Osteocyte (in vitro differentiated cells): ENCODE results near the gene SPATA1. TPM values are rescaled to one million over a fixed set of nuclear protein-coding genes. Genes with fewer than 3 reads are reported as not detected.

Experiments
- DNase-seq: peaks from one replicate; pipeline ENCODE4 v3.0.0; 2021; ENCODE audit warnings: mixed read lengths; ENCODE audit not compliant: unreplicated experiment; ENCODE audit errors: extremely low spot score
- H3K27ac Mint-ChIP-seq: one replicate; pipeline ENCODE4 v1.8.0; 2021; ENCODE audit warnings: mild to moderate bottlenecking, mixed read lengths; ENCODE audit not compliant: unreplicated experiment
- H3K27me3 Mint-ChIP-seq: one replicate; pipeline ENCODE4 v1.8.0; 2021; ENCODE audit warnings: mixed read lengths; ENCODE audit not compliant: unreplicated experiment
- H3K36me3 Mint-ChIP-seq: one replicate; pipeline ENCODE4 v1.8.0; 2021; ENCODE audit warnings: mixed read lengths; ENCODE audit not compliant: unreplicated experiment
- H3K4me1 Mint-ChIP-seq: one replicate; pipeline ENCODE4 v1.8.0; 2021; ENCODE audit warnings: mixed read lengths; ENCODE audit not compliant: unreplicated experiment
- H3K4me3 Mint-ChIP-seq: one replicate; pipeline ENCODE4 v1.8.0; 2021; ENCODE audit warnings: mild to moderate bottlenecking, moderate library complexity, mixed read lengths; ENCODE audit not compliant: unreplicated experiment
- H3K9me3 Mint-ChIP-seq: one replicate; pipeline ENCODE4 v1.8.0; 2021; ENCODE audit warnings: mixed read lengths; ENCODE audit not compliant: unreplicated experiment
- CTCF ChIP-seq: fragments of 200-600 bp; sonication (generic); IDR thresholded peaks from 2 replicates; pipeline ENCODE4 v1.5.0; 2021; ENCODE audit warnings: antibody characterized with exemption, mild to moderate bottlenecking, moderate library complexity
- total RNA-seq: library from RNA; stranded (reverse); gene quantifications from 2 replicates; pipeline ENCODE4 v1.2.1, GENCODE V29; 2021

Gene SPATA1
- total RNA-seq, 1 donor from 2014 or later: 1.7 TPM

- DNase-seq: peak; percentile 89
- H3K9me3 Mint-ChIP-seq: peaks cover 8% of the 10 kb centered on the region
- H3K4me1 Mint-ChIP-seq: peaks cover 19% of the 10 kb centered on the region
- peaks cover 34% of the 10 kb centered on the region for H3K27me3 Mint-ChIP-seq
- H3K27ac Mint-ChIP-seq: peak within 1 kb of the TSS; percentile 96
- H3K36me3 Mint-ChIP-seq: peaks cover 27% of the 10 kb centered on the region
- peak within 1 kb of the TSS; percentile 93 for H3K4me3 Mint-ChIP-seq
- TF ChIP-seq CTCF: no peak
Observed at GRCh38 chr1:84478876-84479868, 27.0 kb upstream of the SPATA1 start, which contains the start of gene RPF1. Gene RPF1, plus strand, starts transcription at chr1:84479266. Its CDS starts 16 bp downstream, at chr1:84479282.

GRCh38 chr1:84479998-84480397 lies 26.2 kb upstream of the SPATA1 start:
- Mint-ChIP-seq H3K27me3 (peaks cover 26% of the 10 kb centered on the region), H3K27ac (peak overlapping the region; percentile 42), H3K4me3 (peak overlapping the region; percentile 93), H3K9me3 (peaks cover 8% of the 10 kb centered on the region), H3K4me1 (peaks cover 19% of the 10 kb centered on the region), H3K36me3 (peaks cover 30% of the 10 kb centered on the region)
- no peak for TF ChIP-seq CTCF
- no peak for DNase-seq

GRCh38 chr1:84480650-84481049 lies 25.5 kb upstream of the SPATA1 start:
- peak overlapping the region; percentile 11 for H3K4me3 Mint-ChIP-seq
- TF ChIP-seq CTCF: no peak

GRCh38 chr1:84481317-84481716 lies 24.9 kb upstream of the SPATA1 start:
- no peak for TF ChIP-seq CTCF
- peaks cover 19% of the 10 kb centered on the region for H3K4me1 Mint-ChIP-seq
- peaks cover 15% of the 10 kb centered on the region for H3K27me3 Mint-ChIP-seq
- peaks cover 37% of the 10 kb centered on the region for H3K36me3 Mint-ChIP-seq
- DNase-seq: no peak
- no peak overlapping the region for H3K27ac Mint-ChIP-seq
- H3K4me3 Mint-ChIP-seq: no peak overlapping the region
- peaks cover 8% of the 10 kb centered on the region for H3K9me3 Mint-ChIP-seq

More at GRCh38 chr1:84480650-84481049, 25.5 kb upstream of the SPATA1 start:
- H3K4me1 Mint-ChIP-seq: peaks cover 19% of the 10 kb centered on the region
- peaks cover 32% of the 10 kb centered on the region for H3K36me3 Mint-ChIP-seq
- no peak for DNase-seq
- H3K27ac Mint-ChIP-seq: no peak overlapping the region
- peaks cover 8% of the 10 kb centered on the region for H3K9me3 Mint-ChIP-seq
- H3K27me3 Mint-ChIP-seq: peaks cover 20% of the 10 kb centered on the region

GRCh38 chr1:84488107-84488506 lies 18.1 kb upstream of the SPATA1 start:
- no peaks in the 10 kb centered on the region for H3K9me3 Mint-ChIP-seq
- H3K4me1 Mint-ChIP-seq: no peaks in the 10 kb centered on the region
- H3K4me3 Mint-ChIP-seq: no peak overlapping the region
- no peak overlapping the region for H3K27ac Mint-ChIP-seq
- H3K27me3 Mint-ChIP-seq: no peaks in the 10 kb centered on the region
- TF ChIP-seq CTCF: no peak
- peaks cover 50% of the 10 kb centered on the region for H3K36me3 Mint-ChIP-seq
- no peak for DNase-seq
